ENCODE data around the gene DNAAF9. TPM values are rescaled to one million over a fixed set of nuclear protein-coding genes. Genes with fewer than 3 reads are reported as not detected.

The DNAAF9 gene
- total RNA-seq: 5.9 and 6.7 TPM in 2 replicates

GRCh38 chr20:3407040-3407770 lies at the start of gene DNAAF9:
Gene DNAAF9, minus strand, starts transcription at chr20:3407669. Its CDS starts 112 bp downstream, at chr20:3407557.

Other genes starting within 250 kb of the DNAAF9 start
- 8.6 and 9.1 TPM in 2 replicates for gene FASTKD5, start 247.8 kb downstream of the DNAAF9 start, total RNA-seq
- 5.2 and 5.5 TPM in 2 replicates for gene UBOX5, start 247.8 kb downstream of the DNAAF9 start, total RNA-seq
- 1.2 and 1.5 TPM in 2 replicates for gene LZTS3, start 234.1 kb downstream of the DNAAF9 start, total RNA-seq
- gene DDRGK1, start 203.0 kb downstream of the DNAAF9 start, total RNA-seq: 39.4 and 41.2 TPM in 2 replicates
- gene ITPA, start 198.2 kb downstream of the DNAAF9 start, total RNA-seq: 72.6 and 77.0 TPM in 2 replicates
- 0.84 and 0.89 TPM in 2 replicates for gene SLC4A11, start 168.5 kb downstream of the DNAAF9 start, total RNA-seq
- 14.3 and 14.4 TPM in 2 replicates for gene ATRN, start 63.3 kb upstream of the DNAAF9 start, total RNA-seq